Hepatocyte (in vitro differentiated cells): ENCODE data around the gene HCN3.

Experiments
- CTCF ChIP-seq: fragments of 200-600 bp; sonication (generic); IDR thresholded peaks from 2 replicates; pipeline ENCODE4 v1.5.1; 2016; ENCODE audit warnings: antibody characterized with exemption, mild to moderate bottlenecking; ENCODE audit not compliant: poor library complexity
- EZH2 ChIP-seq: fragments of 200-600 bp; sonication (generic); IDR thresholded peaks from 2 replicates; pipeline ENCODE4 v1.6.1; 2016; ENCODE audit warnings: antibody characterized with exemption, mild to moderate bottlenecking, borderline replicate concordance

- TF ChIP-seq CTCF (no peak), EZH2 (no peak)
Observed at GRCh38 chr1:155247667-155248553, 29.4 kb upstream of the HCN3 start.
